T-helper 22 cell (primary cell): ENCODE data around the gene CFAP300.

Experiments used
- DNase-seq: peaks from one replicate; pipeline ENCODE4 v3.0.0-alpha.2; 2020; ENCODE audit warnings: low read depth

The CFAP300 gene

DNA sequence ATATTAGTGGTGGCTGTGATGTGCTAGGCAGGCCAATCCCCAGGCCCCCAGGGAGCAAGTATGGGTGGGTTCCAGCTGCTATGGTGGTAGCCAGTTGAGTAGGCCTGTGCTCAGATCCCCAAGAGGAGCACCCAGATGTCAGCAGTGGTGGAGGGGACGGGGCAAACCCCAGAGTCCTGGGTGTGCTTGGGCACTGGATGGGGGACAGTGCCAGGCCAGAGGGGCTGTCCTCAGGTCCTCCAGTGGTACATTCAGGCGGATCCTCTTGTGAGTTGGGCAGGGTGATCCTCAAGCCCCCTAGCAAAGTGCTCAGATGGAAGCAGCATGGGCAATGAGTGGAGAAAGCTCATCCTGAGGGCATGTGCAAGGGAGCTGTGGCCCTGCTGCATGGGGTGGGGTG lies 26.0 kb downstream of the CFAP300 start:
- DNase-seq, result no peak

DNA sequence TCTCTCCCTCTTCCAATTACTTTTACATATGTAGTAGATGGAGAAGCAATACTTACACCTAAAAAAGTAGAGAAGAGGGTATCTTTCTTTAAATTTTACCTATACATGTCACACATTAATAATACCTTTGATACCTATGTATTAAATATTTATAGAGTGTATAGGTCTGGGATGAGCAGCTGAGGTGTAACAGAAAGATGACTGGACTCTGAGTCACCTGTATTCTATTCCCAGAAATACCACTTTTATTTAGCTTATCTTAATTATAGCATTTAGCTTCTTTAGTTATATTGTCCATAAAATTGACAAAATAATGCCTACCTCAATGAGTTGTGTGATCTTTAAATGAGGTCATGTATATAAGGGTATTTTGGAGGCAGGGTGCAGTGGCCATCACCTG lies 32.4 kb downstream of the CFAP300 start:
- DNase-seq, result no peak

DNA sequence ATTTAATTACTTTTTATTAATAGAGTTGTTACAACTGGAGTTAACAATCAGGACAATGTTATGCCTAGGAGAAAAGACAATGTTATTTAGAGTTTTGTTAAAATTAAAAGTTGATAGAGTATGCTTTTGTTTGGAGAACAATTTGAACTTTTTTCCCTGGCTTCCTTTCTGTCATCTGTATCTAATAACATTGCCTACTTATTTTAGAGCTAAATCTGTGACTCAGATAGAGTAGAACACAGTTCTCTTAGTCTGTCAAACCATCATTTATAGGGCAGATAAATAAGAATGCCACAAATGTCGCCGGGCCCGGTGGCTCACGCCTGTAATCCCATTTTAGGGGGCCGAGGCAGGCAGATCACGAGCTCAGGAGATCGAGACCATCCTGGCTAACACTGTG lies 34.1 kb downstream of the CFAP300 start:
- DNase-seq, result no peak

DNA sequence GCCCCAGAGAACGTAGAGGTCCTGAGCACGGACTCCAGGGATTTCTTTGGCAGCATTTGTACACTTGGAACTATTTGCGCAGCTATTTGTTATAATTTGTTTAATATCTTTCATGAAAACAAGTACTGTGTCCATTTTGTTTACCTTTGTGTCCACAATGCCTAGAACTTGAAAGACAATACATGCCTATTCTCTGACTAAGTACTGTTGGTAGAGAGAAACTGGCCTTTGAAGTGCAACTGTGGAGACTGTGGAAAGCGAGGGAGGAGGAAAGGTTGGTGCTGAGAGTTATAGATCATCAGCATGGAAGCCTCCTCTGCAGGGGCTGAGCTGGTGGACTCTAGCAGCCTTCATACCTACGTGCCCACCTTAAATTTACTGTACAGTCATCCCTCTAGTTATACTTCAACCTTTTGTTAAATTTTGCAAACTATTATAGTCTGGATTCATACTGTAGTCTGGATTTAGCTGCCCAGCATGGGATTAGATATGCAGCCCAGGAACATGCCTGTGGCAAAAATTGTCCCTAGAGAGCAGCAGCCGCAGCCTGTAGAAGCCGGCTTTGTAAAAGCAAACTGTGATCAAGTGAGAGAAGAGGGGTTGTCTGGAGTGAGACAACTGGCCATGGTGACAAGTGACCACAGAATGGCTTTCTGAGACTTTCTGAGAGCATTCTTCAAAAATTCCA lies 38.8 kb downstream of the CFAP300 start:
- DNase-seq, result no peak

DNA sequence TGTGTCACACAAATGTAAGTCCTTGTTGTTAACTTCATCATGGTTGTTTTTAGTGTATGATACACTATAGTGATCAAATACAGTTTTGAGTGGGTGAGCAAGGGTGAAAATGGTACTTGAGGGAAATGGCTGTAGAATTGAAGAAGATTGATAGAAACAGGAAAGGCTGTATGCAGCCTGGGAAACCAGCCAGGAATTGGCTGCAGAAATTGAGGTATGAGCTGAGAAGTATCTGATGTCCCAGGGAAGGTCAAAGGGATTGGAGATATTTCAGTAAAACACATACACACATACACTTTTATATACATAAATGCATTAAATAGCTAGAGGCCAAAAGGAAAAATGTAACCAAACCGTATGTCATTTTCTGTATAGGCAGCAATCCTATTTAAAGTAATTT lies 49.9 kb downstream of the CFAP300 start:
- no peak for DNase-seq

DNA sequence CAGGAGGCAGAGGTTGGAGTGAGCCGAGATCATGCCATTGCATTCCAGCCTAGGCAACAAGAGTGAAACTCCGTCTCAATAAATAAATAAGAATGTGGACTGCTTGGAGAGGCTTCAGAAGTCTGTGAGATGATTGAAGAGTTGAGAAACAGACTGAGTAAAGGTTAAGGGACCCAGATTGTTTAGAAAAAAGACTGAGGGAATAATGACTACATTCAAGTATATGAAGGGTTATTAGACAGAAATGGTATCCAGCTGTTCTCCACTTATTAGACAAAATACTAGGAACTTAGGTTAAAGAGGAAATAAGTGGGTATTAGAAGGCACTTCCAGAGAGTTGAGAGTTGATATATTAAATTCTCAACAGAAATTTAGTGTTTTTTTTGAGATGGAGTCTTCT lies 52.5 kb downstream of the CFAP300 start:
- no peak for DNase-seq

DNA sequence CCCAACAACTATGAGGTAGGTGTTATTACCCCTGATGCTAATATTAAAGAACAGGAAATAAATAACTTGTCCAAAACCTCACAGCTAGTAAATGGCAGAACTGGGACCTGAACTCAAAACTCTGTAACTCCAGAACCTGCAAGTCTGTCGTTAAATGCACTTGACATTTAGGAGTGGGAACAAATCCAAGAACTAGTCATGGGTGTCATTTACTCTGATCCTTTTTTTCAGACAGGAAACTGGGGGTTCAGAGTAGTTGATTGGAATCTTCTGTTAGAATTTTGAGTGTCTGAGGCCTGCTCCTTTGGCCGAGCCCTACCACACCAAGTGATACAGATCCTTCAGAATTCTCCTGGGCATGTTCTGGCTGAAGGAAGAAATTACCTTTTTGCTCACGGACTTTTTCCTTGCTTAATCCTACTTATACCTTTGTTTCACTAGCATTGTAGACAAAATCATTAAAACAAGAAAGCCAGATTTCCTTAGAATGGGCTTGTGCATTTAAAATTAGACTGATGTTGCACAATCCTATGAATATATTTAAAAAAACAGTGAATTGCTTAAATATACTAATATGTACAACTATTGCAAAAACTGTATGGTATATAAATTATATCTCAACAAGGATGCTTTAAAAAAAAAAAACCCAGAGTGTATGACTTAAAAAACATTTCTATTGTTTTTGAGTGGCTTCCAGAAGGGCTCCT lies 61.6 kb downstream of the CFAP300 start:
- no peak for DNase-seq

DNA sequence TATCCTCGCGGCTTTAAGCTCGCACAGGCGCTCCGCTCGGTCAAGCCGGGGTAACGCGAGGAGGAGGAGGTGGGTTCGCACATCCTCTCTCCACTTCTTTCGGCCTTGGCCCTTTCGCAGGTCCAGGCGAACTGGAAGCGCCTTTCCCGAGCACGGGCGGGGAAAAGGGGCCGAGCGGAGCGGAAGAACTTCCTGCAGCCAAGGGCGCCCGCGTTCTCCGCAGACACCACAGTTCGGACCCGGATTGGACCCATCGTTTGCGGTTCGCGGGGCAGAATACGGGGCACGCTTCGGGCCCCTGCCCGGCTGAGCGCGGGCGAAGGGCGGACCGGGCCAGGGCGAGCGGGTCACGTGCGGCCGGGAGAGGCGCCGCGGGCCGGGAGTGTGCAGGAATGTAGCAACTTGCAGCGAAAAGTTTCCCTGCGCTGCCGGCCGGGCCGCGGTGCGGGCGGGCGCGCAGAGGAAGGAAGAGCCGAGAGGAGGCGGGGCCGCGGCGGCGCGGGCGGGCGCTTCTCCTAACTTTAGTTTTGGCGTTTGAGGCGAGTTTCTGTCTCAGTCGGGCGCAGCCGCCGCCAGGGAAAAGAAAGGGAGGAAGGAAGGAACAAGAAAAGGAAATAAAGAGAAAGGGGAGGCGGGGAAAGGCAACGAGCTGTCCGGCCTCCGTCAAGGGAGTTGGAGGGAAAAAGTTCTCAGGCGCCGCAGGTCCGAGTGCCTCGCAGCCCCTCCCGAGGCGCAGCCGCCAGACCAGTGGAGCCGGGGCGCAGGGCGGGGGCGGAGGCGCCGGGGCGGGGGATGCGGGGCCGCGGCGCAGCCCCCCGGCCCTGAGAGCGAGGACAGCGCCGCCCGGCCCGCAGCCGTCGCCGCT lies 62.9 kb downstream of the CFAP300 start, which contains the start of gene YAP1:
Gene YAP1, plus strand, starts transcription at position 552 of the 865 bp plus-strand sequence. CDS start 402 bp downstream, outside the sequence.
- DNase-seq, result peak; percentile 30

DNA sequence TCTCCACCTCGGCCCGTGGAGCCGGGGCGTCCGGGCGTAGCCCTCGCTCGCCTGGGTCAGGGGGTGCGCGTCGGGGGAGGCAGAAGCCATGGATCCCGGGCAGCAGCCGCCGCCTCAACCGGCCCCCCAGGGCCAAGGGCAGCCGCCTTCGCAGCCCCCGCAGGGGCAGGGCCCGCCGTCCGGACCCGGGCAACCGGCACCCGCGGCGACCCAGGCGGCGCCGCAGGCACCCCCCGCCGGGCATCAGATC lies 63.4 kb downstream of the CFAP300 start:
- DNase-seq, result no peak

DNA sequence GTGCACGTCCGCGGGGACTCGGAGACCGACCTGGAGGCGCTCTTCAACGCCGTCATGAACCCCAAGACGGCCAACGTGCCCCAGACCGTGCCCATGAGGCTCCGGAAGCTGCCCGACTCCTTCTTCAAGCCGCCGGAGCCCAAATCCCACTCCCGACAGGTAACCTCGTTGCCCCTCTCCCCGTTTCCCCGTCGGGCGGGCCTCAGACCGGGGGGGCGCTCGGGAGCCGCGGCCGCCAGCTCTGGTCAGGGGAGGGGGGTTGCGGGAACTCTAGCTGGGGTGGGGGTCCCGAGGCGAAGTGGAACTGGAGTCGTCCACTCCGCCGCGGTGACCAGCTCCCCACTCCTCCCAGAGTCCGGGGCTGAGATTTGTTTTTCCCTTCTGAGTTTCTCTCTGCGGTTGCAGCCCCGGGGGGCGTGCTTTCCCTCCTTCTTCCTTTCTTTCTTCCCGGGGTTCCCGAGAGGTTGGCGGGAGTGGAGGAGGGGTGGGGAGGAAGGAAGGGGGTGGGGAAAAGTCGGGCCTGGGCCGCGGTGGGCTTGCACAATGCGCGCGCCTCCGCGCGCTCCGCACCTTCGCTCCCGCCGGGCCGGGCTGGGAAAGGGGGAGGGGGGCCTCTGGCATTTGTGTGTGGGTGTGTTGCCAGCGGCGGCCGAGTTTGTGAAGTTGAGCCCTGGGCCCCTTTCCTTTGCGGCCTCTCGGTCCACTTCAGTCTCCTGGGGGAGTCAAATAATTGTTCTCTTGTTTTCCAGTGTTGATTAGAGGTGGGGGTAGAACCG lies 64.0 kb downstream of the CFAP300 start:
- DNase-seq, result no peak

DNA sequence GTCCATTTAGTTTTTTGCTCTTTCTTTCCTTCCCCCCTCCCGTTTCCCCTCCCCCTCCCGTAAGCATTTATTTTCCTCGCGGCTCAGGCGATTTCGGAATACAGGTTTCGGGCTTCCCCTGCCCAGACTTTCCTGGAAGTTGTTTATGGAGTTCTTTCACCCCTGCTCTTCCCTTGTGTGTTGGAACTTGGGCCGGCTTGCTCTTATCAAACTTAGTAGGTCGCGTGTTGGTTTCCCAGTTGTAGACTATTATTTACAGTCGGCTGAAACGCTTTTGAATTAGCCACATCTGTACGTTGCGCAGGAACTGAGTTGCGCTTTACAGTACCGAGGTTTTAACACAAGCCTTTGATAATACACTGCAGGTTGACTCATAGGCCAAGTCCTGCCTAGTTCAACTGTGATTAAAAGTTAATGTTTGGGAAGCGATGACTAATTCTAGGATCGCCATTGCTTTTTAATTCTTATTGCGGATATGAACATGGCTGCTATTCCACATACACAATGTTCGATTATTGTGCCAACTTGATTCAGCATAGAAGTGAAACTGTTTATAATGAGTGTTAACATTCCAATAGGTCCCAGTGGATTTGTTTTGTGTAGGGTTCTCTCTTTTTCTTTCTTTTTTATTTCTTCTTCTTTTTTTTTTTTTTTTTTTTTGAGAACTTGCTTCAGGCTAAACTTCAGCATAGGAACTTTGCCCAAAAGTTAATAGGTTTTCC lies 64.7 kb downstream of the CFAP300 start:
- no peak for DNase-seq

DNA sequence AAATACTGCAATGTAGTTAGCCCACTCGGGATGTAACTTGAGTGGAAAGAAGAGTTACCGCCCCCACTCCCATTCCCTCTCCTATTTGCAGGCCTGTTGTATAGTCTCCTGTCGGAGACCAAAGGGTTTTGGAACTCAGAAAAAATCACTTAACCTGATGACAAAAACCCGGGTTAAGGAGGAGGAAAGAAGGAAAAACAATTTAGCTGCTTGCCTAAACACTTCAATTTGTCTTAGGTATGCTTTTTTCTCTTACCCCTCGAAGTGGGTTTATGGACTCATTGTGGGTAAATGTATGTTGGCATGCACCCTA lies 65.2 kb downstream of the CFAP300 start:
- no peak for DNase-seq

DNA sequence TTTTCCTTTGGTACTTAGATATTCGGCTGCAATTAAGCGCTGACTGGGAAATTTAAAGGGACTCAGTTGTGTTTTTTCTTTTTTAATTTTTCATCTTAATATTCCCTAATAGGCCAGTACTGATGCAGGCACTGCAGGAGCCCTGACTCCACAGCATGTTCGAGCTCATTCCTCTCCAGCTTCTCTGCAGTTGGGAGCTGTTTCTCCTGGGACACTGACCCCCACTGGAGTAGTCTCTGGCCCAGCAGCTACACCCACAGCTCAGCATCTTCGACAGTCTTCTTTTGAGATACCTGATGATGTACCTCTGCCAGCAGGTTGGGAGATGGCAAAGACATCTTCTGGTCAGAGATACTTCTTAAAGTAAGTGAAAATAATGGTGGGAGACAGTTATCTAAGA lies 66.8 kb downstream of the CFAP300 start:
- DNase-seq, result no peak

DNA sequence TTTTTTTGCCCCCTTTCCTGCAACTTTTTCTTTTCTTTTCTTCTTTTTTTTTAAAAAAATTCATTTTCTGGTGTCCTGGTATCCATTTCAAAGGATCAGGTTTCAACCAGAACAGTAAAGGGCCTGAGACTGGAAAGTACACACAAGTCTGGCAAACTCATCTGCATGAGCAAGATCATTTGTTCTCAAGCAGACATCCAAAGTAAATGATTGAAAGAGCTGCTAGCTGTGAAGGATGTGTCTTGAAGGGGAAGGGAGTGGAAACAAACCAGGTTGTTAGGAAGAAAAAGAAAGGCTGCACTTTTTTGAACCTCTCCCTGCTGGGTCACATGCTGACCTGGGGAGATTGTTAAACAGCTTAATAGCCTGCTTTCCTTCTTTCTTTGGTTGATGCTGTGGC lies 68.3 kb downstream of the CFAP300 start:
- DNase-seq, result no peak

DNA sequence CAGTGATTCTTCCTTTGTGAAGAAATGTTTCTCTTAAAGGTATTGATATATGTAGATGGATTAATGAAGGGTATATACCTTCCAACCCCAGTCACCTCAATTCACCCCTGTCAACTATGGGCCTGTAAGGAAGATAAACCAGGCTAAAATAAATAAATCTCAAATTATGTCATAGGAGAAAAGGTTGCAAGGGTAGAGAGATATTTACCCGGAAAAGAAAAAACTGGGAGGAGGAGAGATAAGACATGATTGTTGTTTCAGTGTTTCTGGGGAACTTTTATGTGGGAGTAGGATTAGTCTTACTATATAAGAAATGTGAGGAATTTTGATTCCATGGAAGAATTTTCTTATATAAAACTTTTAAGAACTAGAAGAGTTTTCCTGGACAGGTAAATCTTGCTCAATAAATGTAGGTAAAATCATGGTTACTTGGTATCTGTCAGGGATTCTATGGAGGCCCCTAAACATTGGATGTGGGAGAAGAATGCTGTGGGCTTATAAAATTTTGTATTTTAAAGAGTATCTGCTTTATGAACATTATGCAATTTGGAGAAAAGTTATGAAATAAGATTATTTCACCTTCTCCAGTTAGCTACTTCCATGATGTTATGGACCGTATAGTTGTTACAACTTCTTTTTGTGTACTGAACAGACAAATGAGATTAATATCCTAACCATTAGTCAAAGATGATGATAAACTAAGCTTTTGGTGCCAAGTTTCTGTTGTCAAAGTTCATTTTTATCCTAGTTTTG lies 69.4 kb downstream of the CFAP300 start:
- DNase-seq, result no peak

DNA sequence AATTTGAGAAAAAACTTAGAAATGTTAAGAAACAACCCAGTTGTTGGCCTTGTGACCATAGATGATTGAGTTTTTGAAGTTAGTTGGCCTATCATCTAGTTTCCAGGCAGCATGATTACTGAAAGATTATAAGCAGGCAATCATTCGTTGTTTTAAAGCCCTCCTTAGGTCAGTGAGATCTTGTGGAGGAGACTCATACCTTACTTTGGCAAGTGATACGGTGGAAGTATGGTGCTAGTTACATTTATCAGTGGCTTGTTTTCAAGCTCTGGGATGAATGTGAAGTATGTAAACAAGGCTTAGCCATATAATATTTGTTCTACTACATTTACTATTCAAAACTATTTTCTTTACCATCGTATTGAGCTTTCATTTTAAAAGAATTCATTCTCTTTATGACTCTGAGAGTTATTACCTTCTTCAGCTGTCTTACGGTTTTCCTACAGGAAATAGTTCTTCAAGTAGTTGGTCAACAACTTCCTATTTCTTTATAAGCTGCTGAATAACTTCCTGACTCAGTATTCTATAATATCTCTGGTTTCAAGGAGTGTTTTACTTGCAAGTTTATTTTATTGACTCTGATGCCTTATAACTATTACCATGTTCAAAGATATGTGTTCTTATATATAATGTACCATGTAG lies 70.4 kb downstream of the CFAP300 start:
- DNase-seq, result no peak

DNA sequence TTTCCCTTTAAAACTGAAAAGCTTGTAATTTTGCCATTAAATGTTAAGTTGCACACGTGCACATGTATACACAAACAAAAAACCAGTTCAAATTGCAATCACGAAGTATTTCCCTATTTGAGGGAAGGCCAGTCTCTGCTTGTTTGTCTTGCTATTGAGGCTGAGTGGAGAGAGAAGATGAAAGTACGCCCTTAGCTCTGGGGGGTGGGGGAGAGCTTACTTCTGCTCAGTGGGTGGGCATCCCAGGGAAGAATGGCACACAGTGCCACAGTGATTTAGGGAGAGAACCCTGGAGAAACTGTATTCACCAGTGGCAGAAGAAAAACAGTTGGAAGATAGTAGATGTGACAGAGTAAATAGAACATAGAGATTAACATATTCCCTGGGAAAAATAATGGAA lies 71.7 kb downstream of the CFAP300 start:
- no peak for DNase-seq

DNA sequence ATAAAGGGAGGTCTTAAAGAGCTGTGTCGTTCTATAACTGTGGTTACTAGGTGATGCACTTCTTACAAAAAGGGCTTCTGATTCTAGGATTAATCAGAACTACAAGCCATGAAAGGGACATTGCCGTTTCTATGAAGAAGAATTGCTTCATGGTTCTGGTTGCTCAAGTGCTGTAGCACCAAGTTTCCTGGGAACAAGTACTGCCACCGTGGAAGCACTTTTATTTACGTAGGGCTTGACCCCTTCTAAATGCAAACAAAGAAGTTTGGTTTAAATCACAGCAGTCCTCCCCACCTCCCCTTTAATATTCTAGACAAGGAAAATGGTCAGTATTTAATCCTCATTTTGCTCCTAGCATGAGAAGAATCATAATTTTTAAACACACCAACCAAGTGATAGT lies 72.8 kb downstream of the CFAP300 start:
- DNase-seq, result no peak

DNA sequence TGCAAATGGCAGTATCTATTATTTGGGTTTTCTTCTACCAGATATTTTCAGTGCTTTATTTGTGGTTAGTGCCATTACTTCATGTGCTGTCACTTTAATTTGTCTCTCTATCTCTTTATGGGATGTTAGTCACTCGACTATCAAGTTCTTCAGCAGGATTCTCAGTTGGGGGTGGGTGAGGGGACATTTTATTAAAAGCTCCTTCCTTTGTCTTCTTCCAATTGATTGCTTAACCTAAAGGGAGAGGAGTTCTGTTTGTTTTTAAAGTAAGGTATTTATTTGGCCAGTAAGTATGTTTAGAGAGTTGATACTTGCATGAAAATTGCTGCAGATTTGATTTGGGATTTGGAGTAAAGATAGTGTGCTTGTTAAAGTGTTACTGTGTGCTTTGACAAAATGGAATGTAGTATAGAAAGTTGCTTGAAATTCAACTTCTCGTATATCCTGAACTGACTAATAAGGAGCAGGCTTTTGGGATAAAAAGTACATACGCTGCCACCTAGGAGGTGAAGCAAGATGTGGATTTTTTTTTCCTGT lies 73.3 kb downstream of the CFAP300 start:
- DNase-seq, result no peak

DNA sequence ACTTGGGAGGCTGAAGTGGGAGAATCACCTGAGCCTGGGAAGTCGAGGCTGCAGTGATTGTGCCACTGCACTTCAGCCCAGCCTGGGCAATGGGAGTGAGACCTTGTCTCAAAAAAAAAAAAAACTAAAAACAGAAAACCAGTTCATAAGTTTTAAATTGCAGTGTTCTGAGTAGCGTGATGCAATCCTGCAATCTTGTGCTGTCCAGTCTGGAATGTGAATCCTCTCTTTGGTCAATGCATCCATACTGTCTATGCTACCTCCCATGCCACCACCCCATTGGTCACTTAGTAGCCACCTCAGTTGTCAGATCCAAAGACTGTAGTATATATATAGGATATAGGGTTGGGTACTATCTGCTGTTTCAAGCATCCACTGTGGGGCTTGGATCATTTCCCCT lies 74.1 kb downstream of the CFAP300 start:
- no peak for DNase-seq
